Right lobe of liver (tissue), 6 donors: Measurements from ENCODE around the gene MIAT. TPM values are rescaled to one million over a fixed set of nuclear protein-coding genes. Genes with fewer than 3 reads are reported as not detected.
A peak's percentile ranks its signal among the peaks of the same experiment; 100 is the strongest.

Source experiments
- ATAC-seq, 4 donors: fragments of 200-7000 bp; cut with Tn5 transposase; one replicate each; pipeline ENCODE4 v1.9.1; 2020; ENCODE audit warnings: mild to moderate bottlenecking in 4 of 4, moderate library complexity in 4 of 4
- DNase-seq, 3 donors: peaks; one replicate each; pipeline ENCODE4 v3.0.0-alpha.2; 2020
- H3K27ac ChIP-seq, 3 donors: fragments of 200-600 bp; one replicate each; pipeline ENCODE4 v1.8.0; 2022
- H3K27me3 ChIP-seq, 2 donors: fragments of 200-600 bp; one replicate each; pipeline ENCODE4 v1.8.0; 2022
- H3K36me3 ChIP-seq, 4 donors: fragments of 200-600 bp; sonication (generic) in 1 of 4; one replicate each; pipeline versions ENCODE4 v1.5.1 to v1.8.0; 2017 to 2022; ENCODE audit warnings: control low read depth in 1 of 4
- H3K4me1 ChIP-seq, 4 donors: fragments of 200-600 bp; sonication (generic) in 1 of 4; one replicate each; pipeline versions ENCODE4 v1.5.1 to v1.8.0; 2017 to 2022; ENCODE audit warnings: control low read depth in 1 of 4
- H3K4me3 ChIP-seq, 3 donors: fragments of 200-600 bp; one replicate each; pipeline ENCODE4 v1.8.0; 2022
- H3K9me3 ChIP-seq, 4 donors: fragments of 200-600 bp; sonication (generic) in 1 of 4; one replicate each; pipeline versions ENCODE4 v1.5.1 to v1.8.0; 2017 to 2022; ENCODE audit warnings: control low read depth in 1 of 4
- POLR2A ChIP-seq: fragments of 450-650 bp; IDR thresholded peaks from one replicate; pipeline ENCODE4 v1.6.1; 2017; ENCODE audit warnings: antibody characterized with exemption, mild to moderate bottlenecking
- WGBS: methylation state at CpG from one replicate; pipeline ENCODE4 v1.1.6; 2018; ENCODE audit warnings: low coverage, low lambda C conversion rate; ENCODE audit not compliant: insufficient coverage; ENCODE audit errors: missing lambda C conversion rate; 5-methylcytosine and 5-hydroxymethylcytosine counted together
- intact Hi-C, 2 donors: fragments of 100-400 bp; cut with DNase I; formaldehyde crosslinking; loops; one replicate each; pipeline versions ENCODE4 v1.11.2 to v1.14.1; 2022
- total RNA-seq, 6 experiments: library from RNA; depleted of rRNA in 2 of 6; stranded (reverse); fragments of >200 nt in 2 of 6; fragmentation: NEBNext Ultra II Directional in 3 of 6; extraction: Animal tissue kit (Norgen Biotek cat#: 25700) in 3 of 6; gene quantifications; one replicate each; pipeline versions ENCODE4 v1.1.0 to v1.2.4, GENCODE V29; 2016 to 2023
- TF ChIP-seq, protein P1 (sequence below), 4 donors: fragments of 200-600 bp in 3 of 4; fragments of 450-650 bp in 1 of 4; IDR thresholded peaks; one replicate each; pipeline versions ENCODE4 v1.5.1 to v1.8.0; 2016 to 2022; ENCODE audit warnings: antibody characterized with exemption in 4 of 4, mild to moderate bottlenecking in 2 of 4
- donor health status: DM: no; HTN: yes; CAD: no.
- donor health status: DM: no; HTN: no; CAD: no.
- donor health status: DM: no; HTN: no; CAD: no.
- donor health status: DM: no; HTN: yes; CAD: no.
- donor health status: DM: no; HTN: yes; CAD: no.

Gene MIAT
- total RNA-seq, 6 experiments from 2014 or later: 0.19 to 3.2 (median 0.47) TPM

DNA sequence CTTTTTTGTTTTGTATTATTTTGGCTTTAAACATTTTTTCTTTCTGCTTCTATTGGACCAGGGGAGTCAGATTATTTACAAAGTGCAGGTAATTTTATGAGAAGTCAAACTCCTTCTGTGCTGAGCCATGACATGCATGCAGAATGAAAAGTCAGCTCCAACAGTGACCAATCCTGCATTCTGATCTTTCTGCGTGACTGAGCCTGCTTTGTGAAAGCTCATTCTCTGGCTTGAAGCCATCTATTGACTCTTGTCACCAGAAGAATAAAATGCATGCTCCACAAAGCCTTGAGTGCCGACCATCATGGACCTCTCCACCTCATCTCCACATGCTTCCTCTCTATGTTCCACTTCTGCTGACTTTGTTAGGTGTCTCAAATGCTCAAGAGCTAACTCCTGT is 50.2 kb downstream of the MIAT start:
- intact Hi-C loops: no loop called here
- Histone ChIP-seq H3K4me1 (no peaks in the 10 kb centered on the region), H3K4me3 (no peak overlapping the region), H3K27me3 (no peaks in the 10 kb centered on the region), H3K36me3 (no peaks in the 10 kb centered on the region), H3K27ac (no peak overlapping the region), H3K9me3 (no peaks in the 10 kb centered on the region)
- DNase-seq (no peak), ATAC-seq (no peak)
- TF ChIP-seq POLR2A: no peak
- TF ChIP-seq, protein P1, sequence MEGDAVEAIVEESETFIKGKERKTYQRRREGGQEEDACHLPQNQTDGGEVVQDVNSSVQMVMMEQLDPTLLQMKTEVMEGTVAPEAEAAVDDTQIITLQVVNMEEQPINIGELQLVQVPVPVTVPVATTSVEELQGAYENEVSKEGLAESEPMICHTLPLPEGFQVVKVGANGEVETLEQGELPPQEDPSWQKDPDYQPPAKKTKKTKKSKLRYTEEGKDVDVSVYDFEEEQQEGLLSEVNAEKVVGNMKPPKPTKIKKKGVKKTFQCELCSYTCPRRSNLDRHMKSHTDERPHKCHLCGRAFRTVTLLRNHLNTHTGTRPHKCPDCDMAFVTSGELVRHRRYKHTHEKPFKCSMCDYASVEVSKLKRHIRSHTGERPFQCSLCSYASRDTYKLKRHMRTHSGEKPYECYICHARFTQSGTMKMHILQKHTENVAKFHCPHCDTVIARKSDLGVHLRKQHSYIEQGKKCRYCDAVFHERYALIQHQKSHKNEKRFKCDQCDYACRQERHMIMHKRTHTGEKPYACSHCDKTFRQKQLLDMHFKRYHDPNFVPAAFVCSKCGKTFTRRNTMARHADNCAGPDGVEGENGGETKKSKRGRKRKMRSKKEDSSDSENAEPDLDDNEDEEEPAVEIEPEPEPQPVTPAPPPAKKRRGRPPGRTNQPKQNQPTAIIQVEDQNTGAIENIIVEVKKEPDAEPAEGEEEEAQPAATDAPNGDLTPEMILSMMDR (IDR thresholded peaks at IDR 0.05): no peak
- 94% methylated on average over 2 of the region's 2 CpGs for WGBS

DNA sequence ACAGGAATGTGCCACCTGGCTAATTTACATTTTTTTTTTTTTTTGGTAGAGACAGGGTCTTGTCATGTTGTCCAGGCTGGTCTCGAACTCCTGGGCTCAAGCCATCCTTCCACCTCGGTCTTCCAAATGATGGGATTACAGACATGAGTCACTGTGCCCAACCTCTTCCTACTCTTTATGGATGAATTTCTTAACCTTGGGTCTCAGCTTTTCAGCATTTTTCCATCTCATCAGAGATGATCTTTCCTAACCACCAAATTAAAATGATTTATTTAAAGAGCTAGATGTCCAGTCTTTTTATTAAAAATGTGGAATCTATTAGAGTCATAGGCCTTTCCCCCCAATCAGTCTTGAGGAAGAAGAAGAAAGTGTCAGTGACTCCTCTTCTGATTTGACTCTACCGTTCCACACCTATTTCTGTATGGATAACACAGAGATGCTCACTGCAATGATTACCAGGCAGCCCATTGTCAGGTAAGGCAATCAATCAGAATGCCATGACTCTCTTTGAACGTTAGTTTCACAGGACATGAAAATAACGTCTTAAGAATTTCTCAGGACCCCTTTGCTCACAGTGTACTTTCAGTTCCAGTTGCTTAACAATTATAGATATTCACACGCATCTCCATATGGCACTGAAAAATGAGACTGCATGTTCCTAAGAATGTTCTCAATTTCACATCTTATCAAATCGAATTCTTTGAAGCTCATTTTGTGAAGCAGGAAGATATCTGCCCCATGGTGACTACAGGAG is 51.0 kb downstream of the MIAT start:
- WGBS: 64% methylated on average over 7 of the region's 7 CpGs
- Histone ChIP-seq H3K4me3 (no peak overlapping the region), H3K27ac (no peak overlapping the region), H3K9me3 (no peaks in the 10 kb centered on the region), H3K4me1 (no peaks in the 10 kb centered on the region), H3K27me3 (no peaks in the 10 kb centered on the region), H3K36me3 (no peaks in the 10 kb centered on the region)
- TF ChIP-seq POLR2A: no peak
- TF ChIP-seq, protein P1 (IDR thresholded peaks at IDR 0.05): no peak
- DNase-seq (no peak), ATAC-seq (no peak)
- intact Hi-C loops: no loop called here

DNA sequence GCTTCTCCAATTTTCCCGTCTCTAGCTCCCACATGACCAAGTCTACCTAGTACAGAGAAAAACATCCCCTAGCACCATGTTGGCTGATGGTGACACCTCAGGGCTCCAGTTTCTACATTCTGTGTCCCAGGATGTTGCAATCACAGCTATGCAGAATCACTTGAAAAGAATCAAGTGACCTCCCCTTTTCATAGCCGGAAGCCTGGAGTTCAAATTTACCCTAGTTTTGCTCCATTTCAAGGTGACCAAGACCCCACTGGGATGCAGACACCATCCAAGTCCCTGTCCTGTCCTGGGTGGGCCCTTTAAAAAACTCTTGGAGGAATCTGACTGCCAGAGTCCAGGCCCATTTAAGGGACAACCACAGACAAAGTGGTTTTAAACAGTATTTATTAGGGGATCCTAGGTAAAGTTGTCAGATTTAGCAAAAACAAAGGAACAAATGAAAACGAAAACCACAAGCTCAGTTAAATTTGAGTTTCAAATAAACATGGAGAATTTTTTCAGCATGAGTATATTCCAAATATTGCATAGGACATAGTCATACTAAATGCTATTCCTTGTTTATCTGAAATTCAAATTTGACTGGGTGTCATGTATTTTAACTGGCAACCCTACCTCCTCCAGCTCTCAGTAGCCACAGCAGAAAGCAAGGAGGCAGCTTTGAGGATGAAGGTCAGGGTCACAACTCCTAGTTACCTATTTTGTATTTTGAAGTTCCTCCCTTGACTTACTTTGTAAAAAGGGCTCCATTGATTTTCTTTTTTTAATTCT is 52.4 kb downstream of the MIAT start:
- intact Hi-C loops: no loop called here
- H3K27ac ChIP-seq: no peak overlapping the region
- TF ChIP-seq, protein P1 (IDR thresholded peaks at IDR 0.05): no peak
- no peak for TF ChIP-seq POLR2A
- H3K4me3 ChIP-seq: no peak overlapping the region
- DNase-seq: no peak
- H3K36me3 ChIP-seq: no peaks in the 10 kb centered on the region
- ATAC-seq: no peak
- 89% methylated on average over 1 of the region's 3 CpGs for WGBS
- no peaks in the 10 kb centered on the region for H3K9me3 ChIP-seq
- no peaks in the 10 kb centered on the region for H3K4me1 ChIP-seq
- H3K27me3 ChIP-seq: no peaks in the 10 kb centered on the region

DNA sequence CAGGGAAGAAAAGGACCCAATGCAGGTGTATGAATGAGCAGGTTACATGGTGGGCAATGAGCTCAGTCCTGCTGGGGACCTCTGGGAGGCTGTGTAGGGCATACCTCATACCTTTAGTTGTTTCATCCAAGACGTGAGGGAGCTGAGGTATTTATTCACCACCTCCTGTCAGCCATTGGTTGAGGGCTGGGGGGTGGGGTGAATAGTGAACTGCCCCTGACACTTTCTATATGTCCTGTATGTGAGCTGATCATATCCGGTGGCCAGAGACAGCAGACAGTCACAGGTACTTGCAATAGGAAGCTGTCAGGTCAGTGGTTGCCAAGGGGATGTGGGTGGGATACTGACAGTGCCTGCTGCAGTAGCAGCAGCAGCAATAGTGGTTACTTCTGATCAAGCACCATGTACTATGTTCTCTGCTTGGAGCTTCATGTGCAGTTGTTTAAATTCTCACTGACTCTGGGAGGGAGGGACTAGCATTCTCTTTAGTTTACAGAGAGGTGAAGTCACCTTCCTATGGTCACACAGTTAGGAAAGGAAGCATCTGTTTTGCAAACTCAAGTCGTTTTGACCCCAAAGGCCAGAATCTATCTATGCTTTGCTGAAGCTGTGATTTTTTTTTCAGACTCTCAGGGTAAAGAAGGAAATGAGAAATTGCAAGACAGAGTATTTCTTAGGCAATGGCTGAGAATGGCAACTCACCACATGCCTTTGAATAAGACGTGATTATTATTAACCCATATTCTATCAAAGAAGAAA is 54.0 kb downstream of the MIAT start:
- Histone ChIP-seq H3K36me3 (no peaks in the 10 kb centered on the region), H3K9me3 (no peaks in the 10 kb centered on the region), H3K4me3 (no peak overlapping the region), H3K27ac (no peak overlapping the region), H3K4me1 (no peaks in the 10 kb centered on the region), H3K27me3 (no peaks in the 10 kb centered on the region)
- WGBS: 71% methylated on average over 3 of the region's 4 CpGs
- TF ChIP-seq, protein P1 (IDR thresholded peaks at IDR 0.05): no peak
- TF ChIP-seq POLR2A: no peak
- no peak for DNase-seq
- intact Hi-C loops: no loop called here
- ATAC-seq: peak; percentile 47 to 66 (median 65)
